Thoracic aorta (tissue), 2 donors: ENCODE measurements around the gene OCA2. TPM values are rescaled to one million over a fixed set of nuclear protein-coding genes. Genes with fewer than 3 reads are reported as not detected.

Experiments
- ATAC-seq: fragments of 150-250 bp; one replicate; pipeline ENCODE4 v1.8.0; 2017; ENCODE audit warnings: low read depth; ENCODE audit not compliant: insufficient number of reproducible peaks, low FRiP score
- DNase-seq: peaks from one replicate; pipeline ENCODE4 v3.0.0-alpha.2; 2020; ENCODE audit warnings: low spot score
- H3K27ac ChIP-seq, 2 donors: fragments of 200-600 bp; sonication (generic); 1 replicate in 1 of 2; 2 replicates in 1 of 2; pipeline ENCODE4 v1.5.1; 2016; ENCODE audit warnings: mild to moderate bottlenecking in 2 of 2, moderate library complexity in 2 of 2
- H3K27me3 ChIP-seq: fragments of 200-600 bp; sonication (generic); replicated peaks from 2 replicates; pipeline ENCODE4 v1.6.0; 2016; ENCODE audit warnings: mild to moderate bottlenecking; ENCODE audit not compliant: insufficient read depth
- H3K36me3 ChIP-seq: fragments of 200-600 bp; sonication (generic); one replicate; pipeline ENCODE4 v1.5.1; 2016
- H3K4me1 ChIP-seq, 2 donors: fragments of 200-600 bp; sonication (generic); 1 replicate in 1 of 2; 2 replicates in 1 of 2; pipeline versions ENCODE4 v1.5.1 to v1.6.0; 2016; ENCODE audit warnings: low read depth in 2 of 2, mild to moderate bottlenecking in 1 of 2; ENCODE audit not compliant: control insufficient read depth in 1 of 2
- H3K4me3 ChIP-seq: fragments of 200-600 bp; sonication (generic); 2 replicates; pipeline ENCODE4 v1.5.1; 2016; ENCODE audit warnings: mild to moderate bottlenecking
- H3K9me3 ChIP-seq: fragments of 200-600 bp; sonication (generic); 2 replicates; pipeline ENCODE4 v1.5.1; 2016
- total RNA-seq, 2 donors: library from RNA; depleted of rRNA; stranded (reverse); fragments of >200 nt; gene quantifications; one replicate each; pipeline versions ENCODE4 v1.1.0 to v1.2.3, GENCODE V29; 2016
- TF ChIP-seq, protein P1 (sequence below): fragments of 200-600 bp; sonication (generic); IDR thresholded peaks from one replicate; pipeline ENCODE4 v1.5.1; 2019; ENCODE audit warnings: antibody characterized with exemption

Gene OCA2
- total RNA-seq, 2 donors from 2014 or later = 8.0 to 14.8 TPM

DNA sequence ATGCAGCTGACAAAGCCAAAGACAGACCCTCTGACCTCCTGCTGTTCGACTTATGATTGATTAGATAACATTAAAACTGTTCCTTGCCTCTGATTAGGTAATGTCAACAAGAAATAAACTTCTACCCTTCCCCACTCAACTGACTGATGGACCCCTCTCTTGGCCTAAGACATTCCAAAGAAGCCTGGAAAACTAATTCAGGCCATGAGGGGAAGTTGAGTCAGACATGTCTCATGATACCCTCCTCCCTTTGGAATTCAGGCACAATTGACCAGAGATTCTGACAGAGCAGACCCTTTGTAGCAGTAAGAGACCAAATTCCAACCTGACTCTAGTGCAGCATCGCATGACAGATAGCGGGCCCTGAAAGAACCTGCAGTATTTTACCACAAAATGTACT is 354.5 kb downstream of the OCA2 start:
- DNase-seq (no peak), ATAC-seq (no peak)
- Histone ChIP-seq H3K4me1 (no peaks in the 10 kb centered on the region), H3K4me3 (no peak overlapping the region), H3K36me3 (no peaks in the 10 kb centered on the region), H3K27me3 (no peaks in the 10 kb centered on the region), H3K27ac (no peak overlapping the region), H3K9me3 (no peaks in the 10 kb centered on the region)
- TF ChIP-seq, protein P1, sequence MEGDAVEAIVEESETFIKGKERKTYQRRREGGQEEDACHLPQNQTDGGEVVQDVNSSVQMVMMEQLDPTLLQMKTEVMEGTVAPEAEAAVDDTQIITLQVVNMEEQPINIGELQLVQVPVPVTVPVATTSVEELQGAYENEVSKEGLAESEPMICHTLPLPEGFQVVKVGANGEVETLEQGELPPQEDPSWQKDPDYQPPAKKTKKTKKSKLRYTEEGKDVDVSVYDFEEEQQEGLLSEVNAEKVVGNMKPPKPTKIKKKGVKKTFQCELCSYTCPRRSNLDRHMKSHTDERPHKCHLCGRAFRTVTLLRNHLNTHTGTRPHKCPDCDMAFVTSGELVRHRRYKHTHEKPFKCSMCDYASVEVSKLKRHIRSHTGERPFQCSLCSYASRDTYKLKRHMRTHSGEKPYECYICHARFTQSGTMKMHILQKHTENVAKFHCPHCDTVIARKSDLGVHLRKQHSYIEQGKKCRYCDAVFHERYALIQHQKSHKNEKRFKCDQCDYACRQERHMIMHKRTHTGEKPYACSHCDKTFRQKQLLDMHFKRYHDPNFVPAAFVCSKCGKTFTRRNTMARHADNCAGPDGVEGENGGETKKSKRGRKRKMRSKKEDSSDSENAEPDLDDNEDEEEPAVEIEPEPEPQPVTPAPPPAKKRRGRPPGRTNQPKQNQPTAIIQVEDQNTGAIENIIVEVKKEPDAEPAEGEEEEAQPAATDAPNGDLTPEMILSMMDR = no peak

DNA sequence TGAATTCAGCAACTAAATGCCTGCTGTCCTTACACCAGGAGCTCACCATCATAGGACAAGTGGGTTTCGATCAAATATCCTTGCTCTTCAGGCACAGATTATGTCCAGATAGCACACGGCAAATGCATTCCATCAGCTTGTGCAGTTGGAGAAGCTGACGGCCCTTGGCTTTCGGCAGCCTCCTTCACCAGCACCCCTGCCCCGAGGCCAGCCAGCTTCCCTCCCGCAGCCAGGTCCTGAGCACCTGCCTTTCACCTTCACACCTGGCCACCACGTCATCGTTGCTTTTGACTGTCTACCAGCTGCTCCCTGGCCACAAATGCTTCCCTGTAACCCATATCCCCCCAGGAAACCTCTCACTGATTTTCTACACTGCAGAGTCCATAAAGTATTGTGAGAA is 355.5 kb downstream of the OCA2 start:
- Histone ChIP-seq H3K36me3 (no peaks in the 10 kb centered on the region), H3K27ac (no peak overlapping the region), H3K4me1 (no peaks in the 10 kb centered on the region), H3K9me3 (no peaks in the 10 kb centered on the region), H3K27me3 (no peaks in the 10 kb centered on the region), H3K4me3 (no peak overlapping the region)
- DNase-seq (no peak), ATAC-seq (no peak)
- TF ChIP-seq, protein P1 = no peak

DNA sequence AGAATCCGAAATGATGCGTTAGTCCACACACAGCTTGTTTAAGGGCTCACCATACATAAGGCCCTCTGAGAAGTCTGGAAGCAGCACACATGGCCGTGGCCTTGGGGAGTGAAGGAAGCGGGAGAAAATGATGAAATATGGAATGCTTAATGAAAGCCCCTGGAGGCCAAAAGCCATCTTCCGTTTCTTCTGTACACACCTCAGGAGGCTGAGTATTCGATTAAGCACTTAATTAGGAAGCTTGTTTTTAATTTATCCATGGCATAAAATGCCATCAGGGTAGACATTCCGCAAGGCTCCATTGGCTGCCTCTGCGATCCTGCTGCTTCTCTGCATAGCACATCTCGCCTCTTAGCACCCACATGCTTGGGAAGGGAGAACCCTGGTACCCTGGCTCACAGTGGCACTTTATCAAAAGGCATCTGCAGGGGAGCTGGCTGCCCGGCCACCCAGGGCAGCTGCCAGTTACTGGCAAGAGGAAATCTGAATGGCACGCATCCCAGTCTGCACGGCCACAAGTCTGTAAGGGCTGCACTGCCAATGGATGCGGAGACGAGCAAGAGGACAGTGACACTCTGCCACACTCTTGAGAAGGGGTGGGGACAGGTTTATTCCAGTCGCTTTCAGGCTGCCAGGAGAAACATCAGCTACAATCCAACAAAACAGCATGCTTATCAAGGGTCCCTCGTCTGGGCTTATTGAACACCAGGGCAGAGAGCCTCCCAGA is 356.2 kb downstream of the OCA2 start:
- H3K27me3 ChIP-seq = no peaks in the 10 kb centered on the region
- H3K4me3 ChIP-seq = no peak overlapping the region
- no peak for DNase-seq

DNA sequence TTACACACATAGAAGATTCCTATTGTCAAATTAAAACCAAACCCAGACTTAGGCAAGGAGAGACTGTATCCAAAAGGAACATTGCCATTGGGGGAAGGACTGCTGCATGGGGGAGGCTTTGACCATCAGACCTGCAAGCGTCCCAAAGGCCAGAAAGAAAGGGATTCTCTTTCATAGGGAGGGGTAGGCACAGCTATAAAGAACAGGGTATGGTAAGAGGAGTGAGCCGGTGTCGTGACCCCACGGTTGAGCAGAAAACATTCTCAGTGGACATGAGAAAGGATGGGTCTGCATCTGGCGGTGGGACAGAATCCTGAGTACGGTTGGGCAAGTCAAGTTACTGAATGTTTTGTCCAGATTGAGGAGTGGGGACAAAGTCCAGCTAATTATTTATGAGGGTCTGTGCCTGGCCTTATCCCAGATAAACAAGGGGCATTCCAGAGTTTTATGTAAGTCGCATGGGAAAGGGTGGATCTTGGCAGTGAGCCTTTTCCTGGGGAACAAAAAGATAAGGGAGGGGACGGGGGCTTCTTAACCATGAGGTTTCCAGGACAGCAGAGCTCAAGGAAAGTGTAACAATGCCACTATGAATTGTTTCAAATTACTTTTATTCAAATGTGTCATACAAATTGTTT is 357.8 kb downstream of the OCA2 start:
- DNase-seq (no peak), ATAC-seq (no peak)
- no peaks in the 10 kb centered on the region for H3K27me3 ChIP-seq
- no peaks in the 10 kb centered on the region for H3K4me1 ChIP-seq
- H3K36me3 ChIP-seq = no peaks in the 10 kb centered on the region
- TF ChIP-seq, protein P1 = no peak
- no peaks in the 10 kb centered on the region for H3K9me3 ChIP-seq
- H3K4me3 ChIP-seq = no peak overlapping the region
- no peak overlapping the region for H3K27ac ChIP-seq

More for the DNA sequence above, 356.2 kb downstream of the OCA2 start:
- H3K9me3 ChIP-seq = no peaks in the 10 kb centered on the region
- no peaks in the 10 kb centered on the region for H3K36me3 ChIP-seq
- TF ChIP-seq, protein P1 = no peak
- no peaks in the 10 kb centered on the region for H3K4me1 ChIP-seq
- no peak overlapping the region for H3K27ac ChIP-seq
- ATAC-seq = no peak

DNA sequence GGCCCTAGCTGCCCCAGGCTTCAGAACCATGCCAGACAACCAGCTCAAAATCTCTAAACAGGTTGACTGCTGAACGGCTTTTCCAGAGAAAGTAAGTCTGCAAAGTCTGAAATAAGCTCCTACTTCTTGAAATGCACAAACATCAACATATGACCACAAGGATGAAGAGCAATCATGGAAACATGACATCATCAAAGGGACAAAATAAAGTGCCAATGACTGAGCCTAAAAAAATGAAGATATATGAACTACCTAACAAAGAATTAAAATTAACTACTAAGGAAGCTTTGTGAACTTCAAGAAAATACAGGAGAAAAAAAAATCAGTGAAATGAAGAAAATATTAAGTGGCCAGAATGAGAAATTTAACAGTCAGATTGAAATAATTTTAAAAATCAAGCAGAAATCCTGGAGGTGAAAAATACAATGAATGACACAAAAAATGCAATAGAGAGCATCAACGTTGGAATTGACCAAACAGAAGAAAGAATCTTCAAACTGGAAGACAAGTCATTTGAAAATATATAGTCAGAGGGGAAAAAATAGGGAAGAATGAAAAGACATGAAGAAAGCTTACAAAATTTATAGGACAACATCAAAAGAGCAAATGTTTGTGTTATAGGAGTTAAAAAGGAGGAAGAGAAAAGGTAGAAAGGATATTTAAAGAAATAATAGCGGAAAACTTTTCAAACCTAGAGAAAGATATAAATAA is 364.2 kb downstream of the OCA2 start:
- H3K36me3 ChIP-seq = no peaks in the 10 kb centered on the region
- H3K27me3 ChIP-seq = no peaks in the 10 kb centered on the region
- ATAC-seq = no peak
- no peak for DNase-seq
- no peak overlapping the region for H3K4me3 ChIP-seq
- H3K4me1 ChIP-seq = no peaks in the 10 kb centered on the region
- peaks cover 9% of the 10 kb centered on the region for H3K9me3 ChIP-seq
- TF ChIP-seq, protein P1 = no peak
- H3K27ac ChIP-seq = no peak overlapping the region
